Astrocyte (in vitro differentiated cells and primary cell): ENCODE measurements around the gene RGR. TPM values are rescaled to one million over a fixed set of nuclear protein-coding genes. Genes with fewer than 3 reads are reported as not detected.

ENCODE experiments used
- DNase-seq: peaks from one replicate; pipeline ENCODE4 v3.0.0-alpha.2; 2010; ENCODE audit warnings: low read depth
- FAIRE-seq: peaks from 2 replicates; lab custom pipeline; 2011; peaks lifted over from hg19 to GRCh38; lab: Jason Lieb, UNC
- H2AFZ ChIP-seq: 2 replicates; pipeline ENCODE4 v1.6.0; 2012; ENCODE audit warnings: low read depth, low read length, inconsistent platforms
- H3K27ac ChIP-seq: 2 replicates; pipeline ENCODE4 v1.5.1; 2011; ENCODE audit warnings: low read depth, low read length, inconsistent platforms
- H3K27me3 ChIP-seq: 2 replicates; pipeline ENCODE4 v1.6.0; 2011; ENCODE audit warnings: low read length, inconsistent platforms; ENCODE audit not compliant: insufficient read depth
- H3K36me3 ChIP-seq: 2 replicates; pipeline ENCODE4 v1.5.1; 2011; ENCODE audit warnings: low read length, inconsistent platforms; ENCODE audit not compliant: insufficient read depth
- H3K4me1 ChIP-seq: 2 replicates; pipeline ENCODE4 v1.5.1; 2011; ENCODE audit warnings: low read length, inconsistent platforms; ENCODE audit not compliant: insufficient read depth
- H3K4me2 ChIP-seq: 2 replicates; pipeline ENCODE4 v1.6.0; 2012; ENCODE audit warnings: low read length, inconsistent platforms
- H3K4me3 ChIP-seq: 2 replicates; pipeline ENCODE4 v1.5.1; 2011; ENCODE audit warnings: low read depth, mild to moderate bottlenecking, low read length, inconsistent platforms; ENCODE audit not compliant: insufficient read depth
- H3K79me2 ChIP-seq: 2 replicates; pipeline ENCODE4 v1.6.0; 2012; ENCODE audit warnings: mild to moderate bottlenecking, low read length, inconsistent platforms; ENCODE audit not compliant: insufficient read depth
- H3K9ac ChIP-seq: 2 replicates; pipeline ENCODE4 v1.6.0; 2012; ENCODE audit warnings: mild to moderate bottlenecking, low read length, inconsistent platforms
- H3K9me3 ChIP-seq: 2 replicates; pipeline ENCODE4 v1.5.1; 2012; ENCODE audit warnings: low read depth, mild to moderate bottlenecking, low read length, inconsistent platforms; ENCODE audit not compliant: insufficient read depth
- H4K20me1 ChIP-seq: 2 replicates; pipeline ENCODE4 v1.6.0; 2012; ENCODE audit warnings: low read length, inconsistent platforms; ENCODE audit not compliant: insufficient read depth
- H3K27ac Mint-ChIP-seq: one replicate; pipeline ENCODE4 v1.8.0; 2021; ENCODE audit warnings: mild to moderate bottlenecking, mixed read lengths; ENCODE audit not compliant: unreplicated experiment
- H3K27me3 Mint-ChIP-seq: one replicate; pipeline ENCODE4 v1.8.0; 2021; ENCODE audit warnings: low read depth, mixed read lengths; ENCODE audit not compliant: unreplicated experiment
- H3K36me3 Mint-ChIP-seq: one replicate; pipeline ENCODE4 v1.8.0; 2021; ENCODE audit warnings: low read depth, mixed read lengths; ENCODE audit not compliant: unreplicated experiment
- H3K4me1 Mint-ChIP-seq: one replicate; pipeline ENCODE4 v1.8.0; 2021; ENCODE audit warnings: low read depth, mixed read lengths; ENCODE audit not compliant: unreplicated experiment
- H3K4me3 Mint-ChIP-seq: one replicate; pipeline ENCODE4 v1.8.0; 2021; ENCODE audit warnings: mild to moderate bottlenecking, moderate library complexity, mixed read lengths; ENCODE audit not compliant: unreplicated experiment
- H3K9me3 Mint-ChIP-seq: one replicate; pipeline ENCODE4 v1.8.0; 2021; ENCODE audit warnings: mild to moderate bottlenecking, mixed read lengths; ENCODE audit not compliant: unreplicated experiment
- CTCF ChIP-seq: IDR thresholded peaks from 2 replicates; pipeline ENCODE4 v1.5.1; 2011; ENCODE audit warnings: low read depth, mild to moderate bottlenecking, inconsistent platforms, low read length, moderate library complexity; ENCODE audit not compliant: insufficient read depth
- EZH2 ChIP-seq: IDR thresholded peaks from 2 replicates; pipeline ENCODE4 v1.6.1; 2012; ENCODE audit warnings: mild to moderate bottlenecking, low read length, inconsistent platforms; ENCODE audit not compliant: insufficient read depth
- total RNA-seq: library from RNA; stranded (reverse); gene quantifications from 2 replicates; pipeline ENCODE4 v1.2.1, GENCODE V29; 2021

Gene RGR
- total RNA-seq, 1 donor from 2014 or later, result not detected

GRCh38 chr10:84208023-84208422, 36.8 kb upstream of the RGR start:
- Histone ChIP-seq H3K4me1 (no peaks in the 10 kb centered on the region), H3K27me3 (peaks cover 4% of the 10 kb centered on the region), H4K20me1 (no peaks in the 10 kb centered on the region), H3K4me3 (no peak overlapping the region), H3K27ac (no peak overlapping the region), H3K36me3 (no peaks in the 10 kb centered on the region), H2AFZ (no peak overlapping the region), H3K4me2 (no peak overlapping the region), H3K79me2 (no peaks in the 10 kb centered on the region), H3K9ac (no peak overlapping the region), H3K9me3 (no peaks in the 10 kb centered on the region)
- H3K4me1 Mint-ChIP-seq, result no peaks in the 10 kb centered on the region
- FAIRE-seq (no peak), DNase-seq (no peak)
- H3K27ac Mint-ChIP-seq, result no peak overlapping the region
- no peaks in the 10 kb centered on the region for H3K9me3 Mint-ChIP-seq
- no peak for TF ChIP-seq CTCF
- TF ChIP-seq EZH2, result no peak
- no peak overlapping the region for H3K4me3 Mint-ChIP-seq
- no peaks in the 10 kb centered on the region for H3K36me3 Mint-ChIP-seq
- H3K27me3 Mint-ChIP-seq, result peaks cover 35% of the 10 kb centered on the region

GRCh38 chr10:84211566-84211965, 33.3 kb upstream of the RGR start:
- Mint-ChIP-seq H3K27ac (no peak overlapping the region), H3K36me3 (no peaks in the 10 kb centered on the region), H3K4me1 (no peaks in the 10 kb centered on the region), H3K27me3 (peaks cover 38% of the 10 kb centered on the region), H3K9me3 (no peaks in the 10 kb centered on the region), H3K4me3 (no peak overlapping the region)
- H3K9me3 ChIP-seq, result no peaks in the 10 kb centered on the region
- FAIRE-seq, result no peak
- H3K27me3 ChIP-seq, result peaks cover 4% of the 10 kb centered on the region
- no peak overlapping the region for H3K9ac ChIP-seq
- no peak overlapping the region for H3K4me3 ChIP-seq
- no peak overlapping the region for H3K27ac ChIP-seq
- DNase-seq, result no peak
- H3K4me1 ChIP-seq, result no peaks in the 10 kb centered on the region
- H3K36me3 ChIP-seq, result no peaks in the 10 kb centered on the region
- no peak overlapping the region for H3K4me2 ChIP-seq
- no peaks in the 10 kb centered on the region for H4K20me1 ChIP-seq
- H2AFZ ChIP-seq, result no peak overlapping the region
- H3K79me2 ChIP-seq, result no peaks in the 10 kb centered on the region
- no peak for TF ChIP-seq EZH2
- no peak for TF ChIP-seq CTCF

GRCh38 chr10:84212014-84212413, 32.8 kb upstream of the RGR start:
- Histone ChIP-seq H3K4me2 (no peak overlapping the region), H3K9me3 (no peaks in the 10 kb centered on the region), H3K9ac (no peak overlapping the region), H3K27me3 (peaks cover under 1% of the 10 kb centered on the region), H2AFZ (no peak overlapping the region), H3K79me2 (no peaks in the 10 kb centered on the region), H3K36me3 (no peaks in the 10 kb centered on the region), H3K27ac (no peak overlapping the region), H3K4me3 (no peak overlapping the region), H4K20me1 (no peaks in the 10 kb centered on the region), H3K4me1 (no peaks in the 10 kb centered on the region)
- H3K27me3 Mint-ChIP-seq, result peaks cover 34% of the 10 kb centered on the region
- TF ChIP-seq CTCF, result no peak
- no peak for TF ChIP-seq EZH2
- no peak for DNase-seq
- FAIRE-seq, result no peak
- no peaks in the 10 kb centered on the region for H3K9me3 Mint-ChIP-seq
- no peak overlapping the region for H3K27ac Mint-ChIP-seq
- H3K4me1 Mint-ChIP-seq, result no peaks in the 10 kb centered on the region
- no peak overlapping the region for H3K4me3 Mint-ChIP-seq
- H3K36me3 Mint-ChIP-seq, result no peaks in the 10 kb centered on the region
